ENCODE measurements around the gene COL20A1.

Gene COL20A1

DNA sequence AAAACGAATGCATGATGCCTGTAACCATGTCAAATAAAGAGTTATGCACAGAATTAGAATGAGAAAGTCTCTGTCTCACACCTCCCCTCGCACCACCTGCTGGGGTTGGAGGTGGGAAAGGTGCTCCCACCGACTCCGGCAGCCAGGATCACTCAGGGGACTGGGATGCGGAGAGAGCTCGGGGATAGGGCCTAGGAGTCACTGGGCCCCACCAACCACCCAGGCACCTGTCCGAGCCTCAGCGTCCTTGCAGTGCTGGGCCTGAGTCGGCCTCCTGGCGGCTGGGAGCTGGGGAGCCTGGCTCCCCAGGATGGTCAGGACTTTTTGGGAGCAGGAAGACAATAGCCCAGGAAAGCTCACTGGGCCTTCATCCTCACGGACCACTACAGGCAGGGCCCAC, 90.6 kb downstream of the COL20A1 start:
- H3K27ac ChIP-seq (ENCODE audit: low read length) = no peak overlapping the region
- peaks cover 8% of the 10 kb centered on the region for H3K27me3 ChIP-seq (ENCODE audit: low read depth, low read length)

DNA sequence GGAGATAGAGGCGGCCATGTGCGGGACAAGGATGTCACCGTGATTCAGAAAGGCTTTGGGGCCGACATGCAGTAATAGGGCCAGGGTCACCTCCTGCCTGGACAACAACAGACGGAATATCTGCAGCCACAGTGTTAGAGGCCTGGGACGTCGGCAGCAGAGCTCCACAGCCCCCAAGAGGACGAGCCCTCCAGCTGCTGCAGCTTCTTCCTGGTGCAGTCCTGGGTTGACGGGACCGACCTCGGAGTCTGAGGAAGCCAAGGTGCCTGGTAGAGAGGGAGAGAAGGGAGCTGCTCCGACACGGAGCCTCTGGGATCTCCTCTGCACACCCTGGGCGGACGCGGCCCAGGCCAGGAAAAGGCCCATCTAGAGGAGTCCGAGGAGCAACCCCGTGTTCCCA, 91.3 kb downstream of the COL20A1 start:
- Histone ChIP-seq H3K27me3 (ENCODE audit: low read depth, low read length) (peaks cover 8% of the 10 kb centered on the region), H3K4me1 (ENCODE audit: control insufficient read depth in 1 of 2, insufficient read depth in 2 of 2, low read length in 2 of 2) (no peaks in the 10 kb centered on the region), H3K36me3 (ENCODE audit: control insufficient read depth in 1 of 2, insufficient read depth in 2 of 2, low read length in 2 of 2) (no peaks in the 10 kb centered on the region), H3K4me3 (ENCODE audit: low read depth in 1 of 2, low read length in 2 of 2) (no peak overlapping the region), H3K27ac (ENCODE audit: low read length) (no peak overlapping the region), H3K9me3 (ENCODE audit: control insufficient read depth in 1 of 2, low read length in 2 of 2) (peaks cover 8 to 12% of the 10 kb centered on the region in 2 donors)

More for the DNA sequence above, 90.6 kb downstream of the COL20A1 start:
- no peak overlapping the region for H3K4me3 ChIP-seq (ENCODE audit: low read depth in 1 of 2, low read length in 2 of 2)
- no peaks in the 10 kb centered on the region for H3K36me3 ChIP-seq (ENCODE audit: control insufficient read depth in 1 of 2, insufficient read depth in 2 of 2, low read length in 2 of 2)
- no peaks in the 10 kb centered on the region for H3K4me1 ChIP-seq (ENCODE audit: control insufficient read depth in 1 of 2, insufficient read depth in 2 of 2, low read length in 2 of 2)
- peaks cover 8 to 12% of the 10 kb centered on the region in 2 donors for H3K9me3 ChIP-seq (ENCODE audit: control insufficient read depth in 1 of 2, low read length in 2 of 2)

Measured in muscle layer of duodenum (tissue), 2 donors.